Osteocyte (in vitro differentiated cells): Measurements from ENCODE around the gene NOL3. TPM values are rescaled to one million over a fixed set of nuclear protein-coding genes. Genes with fewer than 3 reads are reported as not detected.

ENCODE experiments used
- DNase-seq: peaks from one replicate; pipeline ENCODE4 v3.0.0; 2021; ENCODE audit warnings: mixed read lengths; ENCODE audit not compliant: unreplicated experiment; ENCODE audit errors: extremely low spot score
- H3K27ac Mint-ChIP-seq: one replicate; pipeline ENCODE4 v1.8.0; 2021; ENCODE audit warnings: mild to moderate bottlenecking, mixed read lengths; ENCODE audit not compliant: unreplicated experiment
- H3K27me3 Mint-ChIP-seq: one replicate; pipeline ENCODE4 v1.8.0; 2021; ENCODE audit warnings: mixed read lengths; ENCODE audit not compliant: unreplicated experiment
- H3K36me3 Mint-ChIP-seq: one replicate; pipeline ENCODE4 v1.8.0; 2021; ENCODE audit warnings: mixed read lengths; ENCODE audit not compliant: unreplicated experiment
- H3K4me1 Mint-ChIP-seq: one replicate; pipeline ENCODE4 v1.8.0; 2021; ENCODE audit warnings: mixed read lengths; ENCODE audit not compliant: unreplicated experiment
- H3K4me3 Mint-ChIP-seq: one replicate; pipeline ENCODE4 v1.8.0; 2021; ENCODE audit warnings: mild to moderate bottlenecking, moderate library complexity, mixed read lengths; ENCODE audit not compliant: unreplicated experiment
- H3K9me3 Mint-ChIP-seq: one replicate; pipeline ENCODE4 v1.8.0; 2021; ENCODE audit warnings: mixed read lengths; ENCODE audit not compliant: unreplicated experiment
- total RNA-seq: library from RNA; stranded (reverse); gene quantifications from 2 replicates; pipeline ENCODE4 v1.2.1, GENCODE V29; 2021
- TF ChIP-seq, protein P1 (sequence below): fragments of 200-600 bp; sonication (generic); IDR thresholded peaks from 2 replicates; pipeline ENCODE4 v1.5.0; 2021; ENCODE audit warnings: antibody characterized with exemption, mild to moderate bottlenecking, moderate library complexity

NOL3 gene
- total RNA-seq, 1 donor from 2014 or later, result 22.8 TPM

- DNase-seq, result no peak
- H3K36me3 Mint-ChIP-seq, result peaks cover 38% of the 10 kb centered on the region
- H3K4me1 Mint-ChIP-seq, result no peaks in the 10 kb centered on the region
- H3K4me3 Mint-ChIP-seq, result no peak overlapping the region
- no peak overlapping the region for H3K27ac Mint-ChIP-seq
- H3K27me3 Mint-ChIP-seq, result no peaks in the 10 kb centered on the region
- H3K9me3 Mint-ChIP-seq, result no peaks in the 10 kb centered on the region
- TF ChIP-seq, protein P1, sequence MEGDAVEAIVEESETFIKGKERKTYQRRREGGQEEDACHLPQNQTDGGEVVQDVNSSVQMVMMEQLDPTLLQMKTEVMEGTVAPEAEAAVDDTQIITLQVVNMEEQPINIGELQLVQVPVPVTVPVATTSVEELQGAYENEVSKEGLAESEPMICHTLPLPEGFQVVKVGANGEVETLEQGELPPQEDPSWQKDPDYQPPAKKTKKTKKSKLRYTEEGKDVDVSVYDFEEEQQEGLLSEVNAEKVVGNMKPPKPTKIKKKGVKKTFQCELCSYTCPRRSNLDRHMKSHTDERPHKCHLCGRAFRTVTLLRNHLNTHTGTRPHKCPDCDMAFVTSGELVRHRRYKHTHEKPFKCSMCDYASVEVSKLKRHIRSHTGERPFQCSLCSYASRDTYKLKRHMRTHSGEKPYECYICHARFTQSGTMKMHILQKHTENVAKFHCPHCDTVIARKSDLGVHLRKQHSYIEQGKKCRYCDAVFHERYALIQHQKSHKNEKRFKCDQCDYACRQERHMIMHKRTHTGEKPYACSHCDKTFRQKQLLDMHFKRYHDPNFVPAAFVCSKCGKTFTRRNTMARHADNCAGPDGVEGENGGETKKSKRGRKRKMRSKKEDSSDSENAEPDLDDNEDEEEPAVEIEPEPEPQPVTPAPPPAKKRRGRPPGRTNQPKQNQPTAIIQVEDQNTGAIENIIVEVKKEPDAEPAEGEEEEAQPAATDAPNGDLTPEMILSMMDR, result no peak
These were observed 32.7 kb upstream of the NOL3 start for GRCh38 chr16:67137605-67138004.

DNA sequence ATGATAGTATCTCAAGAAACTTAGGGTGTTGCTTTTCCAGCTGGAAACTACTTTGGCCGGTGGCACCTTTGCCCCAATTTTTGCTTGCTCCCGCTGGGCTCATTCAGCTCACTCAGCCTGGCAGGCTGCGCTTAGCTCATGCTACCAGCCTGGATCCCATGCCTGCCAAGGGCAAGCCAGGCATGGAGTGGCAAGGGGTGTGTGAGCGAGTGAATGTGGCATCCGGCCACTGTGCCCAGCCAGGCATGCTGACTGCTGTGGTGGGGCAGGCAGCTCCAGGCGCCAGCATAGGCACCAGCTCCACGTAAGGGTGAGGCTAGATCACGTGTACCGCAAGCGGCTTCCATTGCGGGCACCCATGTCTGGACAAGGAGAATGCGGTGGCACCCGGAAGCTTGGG is 28.9 kb upstream of the NOL3 start:
- H3K4me1 Mint-ChIP-seq, result no peaks in the 10 kb centered on the region
- TF ChIP-seq, protein P1, result no peak
- no peak overlapping the region for H3K27ac Mint-ChIP-seq
- no peaks in the 10 kb centered on the region for H3K27me3 Mint-ChIP-seq
- peaks cover 37% of the 10 kb centered on the region for H3K36me3 Mint-ChIP-seq
- no peaks in the 10 kb centered on the region for H3K9me3 Mint-ChIP-seq
- no peak for DNase-seq
- H3K4me3 Mint-ChIP-seq, result no peak overlapping the region

DNA sequence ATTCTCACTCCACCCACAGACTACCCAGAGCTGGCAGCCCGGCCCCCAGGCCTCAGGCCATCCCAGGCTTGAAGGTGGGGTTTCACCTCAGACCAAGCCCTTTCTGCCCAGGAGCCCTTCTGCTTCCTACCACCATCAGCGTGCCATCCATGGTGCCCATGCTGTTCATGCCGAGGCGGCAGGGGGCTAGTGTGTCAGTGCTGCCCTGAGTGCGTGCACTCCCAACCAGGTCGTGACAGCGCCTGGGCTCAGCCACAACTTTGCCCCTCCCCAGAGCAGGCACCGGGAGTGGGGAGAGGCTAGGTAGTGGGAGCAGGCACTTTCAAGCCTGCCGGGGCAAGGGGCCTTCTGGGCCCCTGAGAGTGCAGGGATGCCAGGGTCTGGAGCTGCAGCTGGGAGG is 28.0 kb upstream of the NOL3 start:
- H3K9me3 Mint-ChIP-seq, result no peaks in the 10 kb centered on the region
- no peaks in the 10 kb centered on the region for H3K4me1 Mint-ChIP-seq
- H3K27me3 Mint-ChIP-seq, result no peaks in the 10 kb centered on the region
- TF ChIP-seq, protein P1, result no peak
- no peak overlapping the region for H3K27ac Mint-ChIP-seq
- H3K36me3 Mint-ChIP-seq, result peaks cover 40% of the 10 kb centered on the region
- H3K4me3 Mint-ChIP-seq, result no peak overlapping the region
- no peak for DNase-seq

- Mint-ChIP-seq H3K4me1 (peaks cover 6% of the 10 kb centered on the region), H3K27ac (no peak overlapping the region), H3K36me3 (peaks cover 49% of the 10 kb centered on the region), H3K4me3 (no peak overlapping the region), H3K9me3 (no peaks in the 10 kb centered on the region), H3K27me3 (no peaks in the 10 kb centered on the region)
- TF ChIP-seq, protein P1, result no peak
- no peak for DNase-seq
These were observed 25.4 kb upstream of the NOL3 start for GRCh38 chr16:67144943-67145342.

DNA sequence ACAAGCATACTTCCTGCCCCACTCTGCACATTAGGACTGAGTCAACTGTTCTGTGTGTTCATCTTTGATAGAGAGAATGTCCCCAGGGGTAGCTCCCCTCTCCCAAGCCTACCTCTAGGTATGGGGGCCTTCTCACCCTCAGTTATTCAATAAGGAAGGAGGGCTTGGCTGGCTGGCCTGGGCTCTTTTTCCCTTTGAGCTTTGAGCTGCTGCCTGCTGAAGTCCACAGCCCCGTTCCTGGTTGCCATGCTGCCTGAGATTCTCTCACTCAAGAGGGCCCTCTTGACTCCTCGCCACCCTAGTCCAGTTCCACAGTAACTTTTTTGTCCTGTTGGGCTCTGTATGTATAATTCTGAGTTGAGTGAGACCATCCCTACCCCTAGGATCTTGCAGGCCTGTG is 24.6 kb upstream of the NOL3 start:
- Mint-ChIP-seq H3K4me3 (no peak overlapping the region), H3K4me1 (peaks cover 6% of the 10 kb centered on the region), H3K27ac (no peak overlapping the region), H3K36me3 (peaks cover 42% of the 10 kb centered on the region), H3K9me3 (no peaks in the 10 kb centered on the region), H3K27me3 (no peaks in the 10 kb centered on the region)
- DNase-seq, result no peak
- TF ChIP-seq, protein P1, result no peak
